GM13976 (cell line): Measurements from ENCODE around the gene OR4D1.

ENCODE experiments used
- DNase-seq: peaks from one replicate; pipeline ENCODE4 v3.0.0; 2012; ENCODE audit warnings: low spot score
- CTCF ChIP-seq: IDR thresholded peaks from 2 replicates; pipeline ENCODE4 v1.5.1; 2012; ENCODE audit warnings: borderline replicate concordance, mild to moderate bottlenecking; ENCODE audit not compliant: insufficient read depth; ENCODE audit errors: extremely low read depth, missing control alignments, control extremely low read depth
- in situ Hi-C: fragments of 300-500 bp; cut with MboI; formaldehyde crosslinking; loops from one replicate; pipeline ENCODE4 v1.12.0; 2022; ENCODE audit warnings: low sequenced_read_pairs, mixed read lengths, inconsistent platforms; ENCODE audit not compliant: unreplicated experiment

OR4D1 gene

GRCh38 chr17:58181796-58182195, 33.6 kb downstream of the OR4D1 start:
- in situ Hi-C loops: no loop called here
- DNase-seq: no peak
- TF ChIP-seq CTCF: no peak

DNA sequence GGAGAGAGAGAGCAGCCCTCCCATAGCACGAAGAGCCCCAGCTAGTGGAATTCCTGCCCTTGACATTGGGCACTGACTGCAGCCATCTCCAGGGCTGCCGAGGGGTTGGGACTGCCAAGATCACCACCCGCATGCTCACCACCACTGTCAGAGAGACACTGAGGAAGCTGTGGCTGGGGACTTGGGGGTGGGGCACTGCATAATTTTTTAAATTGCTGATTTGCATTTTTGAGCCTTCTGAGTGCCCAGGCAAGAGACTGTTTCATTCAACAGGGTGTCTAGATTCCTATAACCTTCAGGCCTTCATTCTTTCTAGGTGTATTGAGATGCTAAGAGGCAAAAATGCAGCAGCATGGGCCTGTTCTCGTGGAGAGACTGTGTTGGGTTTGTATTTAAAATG, 35.3 kb downstream of the OR4D1 start:
- in situ Hi-C loops: no loop called here
- no peak for DNase-seq
- TF ChIP-seq CTCF: no peak

GRCh38 chr17:58184308-58184985, 36.3 kb downstream of the OR4D1 start:
- TF ChIP-seq CTCF: no peak
- DNase-seq: no peak
- in situ Hi-C loops: no loop called here

DNA sequence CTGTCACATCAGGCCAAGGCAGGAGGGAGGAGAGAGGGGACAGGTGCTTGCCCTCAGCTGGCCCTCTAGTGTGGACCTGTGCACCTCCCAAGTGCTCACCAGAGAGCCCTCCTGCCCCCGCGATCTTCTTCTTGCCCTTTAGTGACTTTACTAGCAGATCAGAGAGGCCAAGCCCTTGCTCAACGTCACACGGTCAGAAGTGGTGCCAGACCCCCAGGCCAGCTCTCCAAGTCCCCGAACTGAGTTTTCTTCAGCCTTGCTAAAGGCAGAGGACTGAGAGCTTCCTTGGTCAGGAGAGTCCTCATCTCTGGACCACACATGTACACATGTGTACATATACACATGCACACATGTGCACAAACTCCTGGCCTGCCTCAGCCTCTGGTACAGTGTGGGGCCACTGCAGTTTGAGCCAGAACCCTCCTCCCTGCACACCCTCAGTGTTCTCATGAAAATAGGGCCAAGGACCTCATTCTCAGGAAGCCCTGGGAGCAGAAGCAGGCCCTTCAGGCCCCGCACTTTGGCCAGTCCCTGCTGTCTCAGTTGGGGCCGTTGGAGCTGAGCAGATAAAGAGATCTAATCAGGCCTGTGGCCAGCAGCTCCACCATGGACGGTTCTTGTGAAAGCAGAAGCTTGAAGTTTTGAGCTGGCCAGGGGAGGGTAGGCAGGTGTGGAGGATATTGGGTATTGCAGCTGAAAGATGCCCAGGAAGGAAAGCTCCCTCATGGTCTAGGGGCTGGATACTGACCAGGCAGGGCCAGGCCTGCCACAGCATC, 37.0 kb downstream of the OR4D1 start:
- in situ Hi-C loops: no loop called here
- TF ChIP-seq CTCF: no peak
- no peak for DNase-seq

- TF ChIP-seq CTCF: no peak
- DNase-seq: no peak
- in situ Hi-C loops: no loop called here
Measured at GRCh38 chr17:58186591-58186990, 38.4 kb downstream of the OR4D1 start.

DNA sequence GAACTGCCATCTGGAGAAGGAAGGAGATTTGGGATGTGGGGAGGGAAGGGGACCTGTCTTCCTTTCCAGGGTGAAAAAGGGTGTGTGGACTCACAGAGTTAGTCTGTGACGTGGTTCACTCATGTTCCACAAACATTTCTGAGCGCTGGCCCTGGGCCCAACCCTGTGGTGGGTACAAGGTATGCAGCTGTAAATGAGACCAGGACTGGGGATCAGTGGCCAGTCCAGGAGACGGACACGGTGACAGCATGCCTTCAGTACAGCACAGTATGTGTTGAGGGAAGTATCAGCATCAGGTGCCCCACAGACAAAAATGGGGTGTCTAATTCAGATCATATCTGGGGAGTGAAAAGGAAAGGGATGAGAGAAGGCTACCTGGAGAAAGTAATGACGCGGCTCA, 38.9 kb downstream of the OR4D1 start:
- no peak for DNase-seq
- in situ Hi-C loops: no loop called here
- TF ChIP-seq CTCF: no peak
